K562 (cell line): ENCODE results near the gene ST3GAL3. TPM values are rescaled to one million over a fixed set of nuclear protein-coding genes. Genes with fewer than 3 reads are reported as not detected.
A peak's percentile ranks its signal among the peaks of the same experiment; 100 is the strongest.

Experiments used
- ARHGAP35 ChIP-seq: fragments of 450-650 bp; IDR thresholded peaks from 2 replicates; pipeline ENCODE4 v1.6.1; 2018; ENCODE audit not compliant: partially characterized antibody
- FOXK2 ChIP-seq, 2 experiments: fragments of 450-650 bp; IDR thresholded peaks in 1 of 2; conservative IDR thresholded peaks in 1 of 2; 2 replicates each; pipeline ENCODE4 v1.6.1; 2016; ENCODE audit warnings: low read depth in 2 of 2, mild to moderate bottlenecking in 1 of 2
- KLF1 ChIP-seq: fragments of 450-650 bp; IDR thresholded peaks from 2 replicates; pipeline ENCODE4 v1.6.1; 2016; ENCODE audit warnings: missing genetic modification characterization, missing compliant biosample characterization
- NCOR1 ChIP-seq: fragments of 450-650 bp; IDR thresholded peaks from 2 replicates; pipeline ENCODE4 v1.6.1; 2016; ENCODE audit warnings: mild to moderate bottlenecking, moderate library complexity
- RCOR1 ChIP-seq, 2 experiments: IDR thresholded peaks; 2 replicates each; pipeline ENCODE4 v1.6.1; 2012; ENCODE audit warnings: low read depth in 2 of 2, low read length in 2 of 2, borderline replicate concordance in 1 of 2, improper control_type of control experiment in 1 of 2
- TFAM ChIP-seq: fragments of 250-450 bp; sonication (Bioruptor Pico); conservative IDR thresholded peaks from 2 replicates; pipeline ENCODE4 v1.5.0; 2021; ENCODE audit warnings: mild to moderate bottlenecking, moderate library complexity
- TSC22D4 ChIP-seq: fragments of 450-650 bp; IDR thresholded peaks from 2 replicates; pipeline ENCODE4 v1.6.1; 2016; ENCODE audit warnings: missing genetic modification characterization, missing biosample characterization, control low read depth
- ZNF174 ChIP-seq: fragments of 250-450 bp; sonication (Bioruptor Pico); IDR thresholded peaks from 2 replicates; pipeline ENCODE4 v1.4.0; 2020; ENCODE audit warnings: mild to moderate bottlenecking
- ZZZ3 ChIP-seq: fragments of 450-650 bp; IDR thresholded peaks from 2 replicates; pipeline ENCODE4 v1.6.1; 2016; ENCODE audit warnings: antibody characterized with exemption, mild to moderate bottlenecking, moderate library complexity
- polyA plus RNA-seq, 8 experiments: library from polyadenylated mRNA; depleted of rRNA in 4 of 8; stranded (reverse) in 5 of 8; unstranded in 3 of 8; fragments of >200 nt; fragmentation: Nextera tagmentation in 2 of 8; fragmentation: Illumina TruSeq in 1 of 8; extraction: Ambion mirVana in 2 of 8; extraction: Trizol in 1 of 8; gene quantifications; 2 replicates each; pipeline versions ENCODE4 v1.2.1 to v1.2.3, GENCODE V29; 2011 to 2014; ENCODE audit warnings: inconsistent platforms in 1 of 8, missing spikeins in 1 of 8
- total RNA-seq, 7 experiments: library from RNA; depleted of rRNA in 6 of 7; stranded (reverse); fragments of >200 nt in 6 of 7; fragmentation: Illumina TruSeq in 2 of 7; extraction: Trizol in 2 of 7; gene quantifications; 2 replicates each; pipeline versions ENCODE4 v1.2.1 to v1.2.3, GENCODE V29; 2011 to 2021; ENCODE audit warnings: low replicate concordance in 1 of 7
- TF ChIP-seq, protein P1 (sequence below): fragments of 250-450 bp; sonication (Bioruptor Pico); IDR thresholded peaks from 2 replicates; pipeline ENCODE4 v1.4.0; 2020; ENCODE audit warnings: mild to moderate bottlenecking
- TF ChIP-seq, protein P2 (sequence below): fragments of 200-400 bp; formaldehyde crosslinking; IDR thresholded peaks from 2 replicates; pipeline ENCODE4 v1.6.1; 2017; ENCODE audit warnings: mild to moderate bottlenecking, low read depth, low read length, moderate library complexity
- TF ChIP-seq, protein P3 (sequence below): fragments of 250-450 bp; sonication (Bioruptor Pico); IDR thresholded peaks from 2 replicates; pipeline ENCODE4 v1.8.0; 2022; ENCODE audit warnings: inconsistent platforms
- TF ChIP-seq, protein P4 (sequence below): fragments of 450-650 bp; formaldehyde crosslinking; IDR thresholded peaks from 2 replicates; pipeline ENCODE4 v1.4.0; 2022; ENCODE audit warnings: mild to moderate bottlenecking, moderate library complexity
- TF ChIP-seq, protein P5 (sequence below): sonication (generic); formaldehyde crosslinking; IDR thresholded peaks from 2 replicates; pipeline ENCODE4 v1.8.0; 2022; ENCODE audit warnings: mild to moderate bottlenecking, missing genetic modification reagents
- TF ChIP-seq, protein P6 (sequence below): fragments of 450-650 bp; IDR thresholded peaks from 2 replicates; pipeline ENCODE4 v1.6.1; 2016; ENCODE audit warnings: missing biosample characterization, missing genetic modification characterization
- TF ChIP-seq, protein P7 (sequence below): fragments of 250-450 bp; sonication (Bioruptor Pico); IDR thresholded peaks from 2 replicates; pipeline ENCODE4 v1.8.0; 2022; ENCODE audit warnings: inconsistent platforms, mild to moderate bottlenecking, moderate library complexity, borderline replicate concordance
- TF ChIP-seq, protein P8 (sequence below): fragments of 250-450 bp; sonication (Bioruptor Pico); IDR thresholded peaks from 2 replicates; pipeline ENCODE4 v1.8.0; 2021; ENCODE audit warnings: borderline replicate concordance, mild to moderate bottlenecking, moderate library complexity; ENCODE audit not compliant: poor library complexity, severe bottlenecking

Gene ST3GAL3
- total and polyA plus RNA-seq, 9 of the 15 experiments (the other 6 are each of a cell fraction or from before 2014, with no cell fraction given): 1.2 to 18.9 (median 11.0) TPM

DNA sequence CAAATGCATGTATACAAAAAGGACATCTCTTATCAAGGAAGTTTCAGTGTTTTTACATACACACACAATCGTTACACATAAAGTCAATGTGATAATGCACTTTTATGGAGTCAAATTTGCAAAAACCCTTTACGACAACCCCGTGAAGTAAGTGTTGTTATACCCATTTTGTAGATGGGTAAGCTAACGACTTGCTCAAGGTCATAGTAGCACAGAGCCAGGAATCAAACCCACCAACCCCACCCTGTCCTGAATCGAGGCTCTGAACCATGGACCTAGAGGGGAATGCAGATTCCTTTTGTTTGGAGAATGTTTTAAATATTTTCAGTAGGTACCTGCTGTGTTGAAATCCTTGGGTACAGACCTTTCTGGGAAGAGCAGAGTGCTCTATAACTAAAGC is 148.9 kb downstream of the ST3GAL3 start (continued):
- TF ChIP-seq, protein P1, sequence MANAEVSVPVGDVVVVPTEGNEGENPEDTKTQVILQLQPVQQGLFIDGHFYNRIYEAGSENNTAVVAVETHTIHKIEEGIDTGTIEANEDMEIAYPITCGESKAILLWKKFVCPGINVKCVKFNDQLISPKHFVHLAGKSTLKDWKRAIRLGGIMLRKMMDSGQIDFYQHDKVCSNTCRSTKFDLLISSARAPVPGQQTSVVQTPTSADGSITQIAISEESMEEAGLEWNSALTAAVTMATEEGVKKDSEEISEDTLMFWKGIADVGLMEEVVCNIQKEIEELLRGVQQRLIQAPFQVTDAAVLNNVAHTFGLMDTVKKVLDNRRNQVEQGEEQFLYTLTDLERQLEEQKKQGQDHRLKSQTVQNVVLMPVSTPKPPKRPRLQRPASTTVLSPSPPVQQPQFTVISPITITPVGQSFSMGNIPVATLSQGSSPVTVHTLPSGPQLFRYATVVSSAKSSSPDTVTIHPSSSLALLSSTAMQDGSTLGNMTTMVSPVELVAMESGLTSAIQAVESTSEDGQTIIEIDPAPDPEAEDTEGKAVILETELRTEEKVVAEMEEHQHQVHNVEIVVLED (CRISPR knock-in tag): no peak
- TF ChIP-seq, protein P2, sequence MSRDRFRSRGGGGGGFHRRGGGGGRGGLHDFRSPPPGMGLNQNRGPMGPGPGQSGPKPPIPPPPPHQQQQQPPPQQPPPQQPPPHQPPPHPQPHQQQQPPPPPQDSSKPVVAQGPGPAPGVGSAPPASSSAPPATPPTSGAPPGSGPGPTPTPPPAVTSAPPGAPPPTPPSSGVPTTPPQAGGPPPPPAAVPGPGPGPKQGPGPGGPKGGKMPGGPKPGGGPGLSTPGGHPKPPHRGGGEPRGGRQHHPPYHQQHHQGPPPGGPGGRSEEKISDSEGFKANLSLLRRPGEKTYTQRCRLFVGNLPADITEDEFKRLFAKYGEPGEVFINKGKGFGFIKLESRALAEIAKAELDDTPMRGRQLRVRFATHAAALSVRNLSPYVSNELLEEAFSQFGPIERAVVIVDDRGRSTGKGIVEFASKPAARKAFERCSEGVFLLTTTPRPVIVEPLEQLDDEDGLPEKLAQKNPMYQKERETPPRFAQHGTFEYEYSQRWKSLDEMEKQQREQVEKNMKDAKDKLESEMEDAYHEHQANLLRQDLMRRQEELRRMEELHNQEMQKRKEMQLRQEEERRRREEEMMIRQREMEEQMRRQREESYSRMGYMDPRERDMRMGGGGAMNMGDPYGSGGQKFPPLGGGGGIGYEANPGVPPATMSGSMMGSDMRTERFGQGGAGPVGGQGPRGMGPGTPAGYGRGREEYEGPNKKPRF: no peak
- TF ChIP-seq, protein P3, sequence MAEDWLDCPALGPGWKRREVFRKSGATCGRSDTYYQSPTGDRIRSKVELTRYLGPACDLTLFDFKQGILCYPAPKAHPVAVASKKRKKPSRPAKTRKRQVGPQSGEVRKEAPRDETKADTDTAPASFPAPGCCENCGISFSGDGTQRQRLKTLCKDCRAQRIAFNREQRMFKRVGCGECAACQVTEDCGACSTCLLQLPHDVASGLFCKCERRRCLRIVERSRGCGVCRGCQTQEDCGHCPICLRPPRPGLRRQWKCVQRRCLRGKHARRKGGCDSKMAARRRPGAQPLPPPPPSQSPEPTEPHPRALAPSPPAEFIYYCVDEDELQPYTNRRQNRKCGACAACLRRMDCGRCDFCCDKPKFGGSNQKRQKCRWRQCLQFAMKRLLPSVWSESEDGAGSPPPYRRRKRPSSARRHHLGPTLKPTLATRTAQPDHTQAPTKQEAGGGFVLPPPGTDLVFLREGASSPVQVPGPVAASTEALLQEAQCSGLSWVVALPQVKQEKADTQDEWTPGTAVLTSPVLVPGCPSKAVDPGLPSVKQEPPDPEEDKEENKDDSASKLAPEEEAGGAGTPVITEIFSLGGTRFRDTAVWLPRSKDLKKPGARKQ (CRISPR knock-in tag): no peak
- TF ChIP-seq, protein P4, sequence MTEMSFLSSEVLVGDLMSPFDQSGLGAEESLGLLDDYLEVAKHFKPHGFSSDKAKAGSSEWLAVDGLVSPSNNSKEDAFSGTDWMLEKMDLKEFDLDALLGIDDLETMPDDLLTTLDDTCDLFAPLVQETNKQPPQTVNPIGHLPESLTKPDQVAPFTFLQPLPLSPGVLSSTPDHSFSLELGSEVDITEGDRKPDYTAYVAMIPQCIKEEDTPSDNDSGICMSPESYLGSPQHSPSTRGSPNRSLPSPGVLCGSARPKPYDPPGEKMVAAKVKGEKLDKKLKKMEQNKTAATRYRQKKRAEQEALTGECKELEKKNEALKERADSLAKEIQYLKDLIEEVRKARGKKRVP (CRISPR knock-in tag): no peak
- TF ChIP-seq NCOR1 (no peak), TFAM (CRISPR knock-in tag) (no peak), RCOR1 (IDR thresholded peaks at IDR 0.05; ENCODE audit: borderline replicate concordance in 1 of 2, low read depth in 2 of 2, low read length in 2 of 2) (0 out of 4 replicates have a peak, but pooled peaks of 1 of the 2 experiments have one; percentile 5), ARHGAP35 (no peak), KLF1 (tag) (no peak), ZNF174 (no peak), FOXK2 (conservative IDR thresholded peaks at IDR 0.05 in 1 of 2, IDR thresholded peaks at IDR 0.05 in 1 of 2; ENCODE audit: low read depth in 2 of 2) (no peak), ZZZ3 (no peak), TSC22D4 (tag) (no peak)
- TF ChIP-seq, protein P5, sequence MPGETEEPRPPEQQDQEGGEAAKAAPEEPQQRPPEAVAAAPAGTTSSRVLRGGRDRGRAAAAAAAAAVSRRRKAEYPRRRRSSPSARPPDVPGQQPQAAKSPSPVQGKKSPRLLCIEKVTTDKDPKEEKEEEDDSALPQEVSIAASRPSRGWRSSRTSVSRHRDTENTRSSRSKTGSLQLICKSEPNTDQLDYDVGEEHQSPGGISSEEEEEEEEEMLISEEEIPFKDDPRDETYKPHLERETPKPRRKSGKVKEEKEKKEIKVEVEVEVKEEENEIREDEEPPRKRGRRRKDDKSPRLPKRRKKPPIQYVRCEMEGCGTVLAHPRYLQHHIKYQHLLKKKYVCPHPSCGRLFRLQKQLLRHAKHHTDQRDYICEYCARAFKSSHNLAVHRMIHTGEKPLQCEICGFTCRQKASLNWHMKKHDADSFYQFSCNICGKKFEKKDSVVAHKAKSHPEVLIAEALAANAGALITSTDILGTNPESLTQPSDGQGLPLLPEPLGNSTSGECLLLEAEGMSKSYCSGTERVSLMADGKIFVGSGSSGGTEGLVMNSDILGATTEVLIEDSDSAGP (CRISPR knock-in tag): no peak
- TF ChIP-seq, protein P6, sequence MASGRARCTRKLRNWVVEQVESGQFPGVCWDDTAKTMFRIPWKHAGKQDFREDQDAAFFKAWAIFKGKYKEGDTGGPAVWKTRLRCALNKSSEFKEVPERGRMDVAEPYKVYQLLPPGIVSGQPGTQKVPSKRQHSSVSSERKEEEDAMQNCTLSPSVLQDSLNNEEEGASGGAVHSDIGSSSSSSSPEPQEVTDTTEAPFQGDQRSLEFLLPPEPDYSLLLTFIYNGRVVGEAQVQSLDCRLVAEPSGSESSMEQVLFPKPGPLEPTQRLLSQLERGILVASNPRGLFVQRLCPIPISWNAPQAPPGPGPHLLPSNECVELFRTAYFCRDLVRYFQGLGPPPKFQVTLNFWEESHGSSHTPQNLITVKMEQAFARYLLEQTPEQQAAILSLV (tag): no peak
- TF ChIP-seq, protein P7, sequence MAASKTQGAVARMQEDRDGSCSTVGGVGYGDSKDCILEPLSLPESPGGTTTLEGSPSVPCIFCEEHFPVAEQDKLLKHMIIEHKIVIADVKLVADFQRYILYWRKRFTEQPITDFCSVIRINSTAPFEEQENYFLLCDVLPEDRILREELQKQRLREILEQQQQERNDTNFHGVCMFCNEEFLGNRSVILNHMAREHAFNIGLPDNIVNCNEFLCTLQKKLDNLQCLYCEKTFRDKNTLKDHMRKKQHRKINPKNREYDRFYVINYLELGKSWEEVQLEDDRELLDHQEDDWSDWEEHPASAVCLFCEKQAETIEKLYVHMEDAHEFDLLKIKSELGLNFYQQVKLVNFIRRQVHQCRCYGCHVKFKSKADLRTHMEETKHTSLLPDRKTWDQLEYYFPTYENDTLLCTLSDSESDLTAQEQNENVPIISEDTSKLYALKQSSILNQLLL (CRISPR knock-in tag): no peak
- TF ChIP-seq, protein P8, sequence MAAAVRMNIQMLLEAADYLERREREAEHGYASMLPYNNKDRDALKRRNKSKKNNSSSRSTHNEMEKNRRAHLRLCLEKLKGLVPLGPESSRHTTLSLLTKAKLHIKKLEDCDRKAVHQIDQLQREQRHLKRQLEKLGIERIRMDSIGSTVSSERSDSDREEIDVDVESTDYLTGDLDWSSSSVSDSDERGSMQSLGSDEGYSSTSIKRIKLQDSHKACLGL: no peak
